Trophoblast cell (in vitro differentiated cells and primary cell): ENCODE data around the gene DAPP1.

Experiments used
- DNase-seq, 2 donors: peaks; one replicate each; pipeline ENCODE4 v3.0.0-alpha.2; 2016
- H2AFZ ChIP-seq: 2 replicates; pipeline ENCODE4 v1.6.1; 2013; ENCODE audit warnings: low read length, moderate library complexity, mild to moderate bottlenecking; ENCODE audit not compliant: insufficient read depth, poor library complexity
- H2AK5ac ChIP-seq: 2 replicates; pipeline ENCODE4 v1.6.1; 2013; ENCODE audit warnings: mild to moderate bottlenecking, low read length
- H2BK120ac ChIP-seq: 2 replicates; pipeline ENCODE4 v1.6.1; 2013; ENCODE audit warnings: low read length, mild to moderate bottlenecking, moderate library complexity; ENCODE audit not compliant: insufficient read depth, poor library complexity
- H2BK12ac ChIP-seq: 2 replicates; pipeline ENCODE4 v1.6.1; 2013; ENCODE audit warnings: mild to moderate bottlenecking, low read length, moderate library complexity
- H2BK5ac ChIP-seq: 2 replicates; pipeline ENCODE4 v1.6.1; 2013; ENCODE audit warnings: low read length, low read depth, moderate library complexity, mild to moderate bottlenecking; ENCODE audit not compliant: poor library complexity
- H3K14ac ChIP-seq: 2 replicates; pipeline ENCODE4 v1.6.1; 2013; ENCODE audit warnings: mild to moderate bottlenecking, low read length
- H3K18ac ChIP-seq: 2 replicates; pipeline ENCODE4 v1.6.1; 2013; ENCODE audit warnings: mild to moderate bottlenecking, low read length
- H3K23ac ChIP-seq: 2 replicates; pipeline ENCODE4 v1.6.1; 2013; ENCODE audit warnings: low read length
- H3K27ac ChIP-seq: 2 replicates; pipeline ENCODE4 v1.5.1; 2013; ENCODE audit warnings: low read depth, mild to moderate bottlenecking, inconsistent platforms, low read length, moderate library complexity
- H3K27me3 ChIP-seq: 2 replicates; pipeline ENCODE4 v1.6.1; 2013; ENCODE audit warnings: inconsistent platforms, mild to moderate bottlenecking, low read length, moderate library complexity; ENCODE audit not compliant: insufficient read depth
- H3K36me3 ChIP-seq, 2 experiments: 1 replicate in 1 of 2; 2 replicates in 1 of 2; pipeline ENCODE4 v1.6.1; 2013; ENCODE audit warnings: low read length in 2 of 2, mild to moderate bottlenecking in 2 of 2, moderate library complexity in 1 of 2; ENCODE audit not compliant: insufficient read depth in 2 of 2, control insufficient read depth in 1 of 2
- H3K4ac ChIP-seq: 2 replicates; pipeline ENCODE4 v1.6.1; 2013; ENCODE audit warnings: low read depth, mild to moderate bottlenecking, low read length, moderate library complexity
- H3K4me1 ChIP-seq, 2 experiments: 1 replicate in 1 of 2; 2 replicates in 1 of 2; pipeline ENCODE4 v1.6.1; 2013; ENCODE audit warnings: low read length in 2 of 2, mild to moderate bottlenecking in 2 of 2, moderate library complexity in 1 of 2; ENCODE audit not compliant: insufficient read depth in 2 of 2, control insufficient read depth in 1 of 2
- H3K4me2 ChIP-seq: 2 replicates; pipeline ENCODE4 v1.6.1; 2013; ENCODE audit warnings: inconsistent platforms, mild to moderate bottlenecking, low read length, moderate library complexity
- H3K4me3 ChIP-seq: 2 replicates; pipeline ENCODE4 v1.5.1; 2013; ENCODE audit warnings: mild to moderate bottlenecking, low read depth, low read length, inconsistent platforms
- H3K79me1 ChIP-seq: one replicate; pipeline ENCODE4 v1.6.1; 2013; ENCODE audit warnings: low read length
- H3K79me2 ChIP-seq: 2 replicates; pipeline ENCODE4 v1.6.1; 2013; ENCODE audit warnings: low read length, mild to moderate bottlenecking; ENCODE audit not compliant: control insufficient read depth, insufficient read depth, poor library complexity
- H3K9ac ChIP-seq: 2 replicates; pipeline ENCODE4 v1.6.1; 2013; ENCODE audit warnings: mild to moderate bottlenecking, low read length
- H3K9me3 ChIP-seq: 2 replicates; pipeline ENCODE4 v1.6.1; 2013; ENCODE audit warnings: low read depth, mild to moderate bottlenecking, control low read depth, inconsistent platforms, low read length; ENCODE audit not compliant: insufficient read depth
- H4K12ac ChIP-seq: 2 replicates; pipeline ENCODE4 v1.6.1; 2013; ENCODE audit warnings: low read depth, mild to moderate bottlenecking, low read length, moderate library complexity
- H4K8ac ChIP-seq: 2 replicates; pipeline ENCODE4 v1.6.1; 2013; ENCODE audit warnings: low read depth, mild to moderate bottlenecking, low read length, moderate library complexity
- H4K91ac ChIP-seq: one replicate; pipeline ENCODE4 v1.6.1; 2013; ENCODE audit warnings: low read depth, mild to moderate bottlenecking, low read length, moderate library complexity
- WGBS: extraction: QIAGEN DNeasy Blood & Tissue Kit; methylation state at CpG from one replicate; pipeline ENCODE4 v1.1.7; 2013; ENCODE audit warnings: missing lambda C conversion rate; ENCODE audit not compliant: insufficient read length, insufficient coverage; ENCODE audit errors: extremely low coverage; 5-methylcytosine and 5-hydroxymethylcytosine counted together

Gene DAPP1

DNA sequence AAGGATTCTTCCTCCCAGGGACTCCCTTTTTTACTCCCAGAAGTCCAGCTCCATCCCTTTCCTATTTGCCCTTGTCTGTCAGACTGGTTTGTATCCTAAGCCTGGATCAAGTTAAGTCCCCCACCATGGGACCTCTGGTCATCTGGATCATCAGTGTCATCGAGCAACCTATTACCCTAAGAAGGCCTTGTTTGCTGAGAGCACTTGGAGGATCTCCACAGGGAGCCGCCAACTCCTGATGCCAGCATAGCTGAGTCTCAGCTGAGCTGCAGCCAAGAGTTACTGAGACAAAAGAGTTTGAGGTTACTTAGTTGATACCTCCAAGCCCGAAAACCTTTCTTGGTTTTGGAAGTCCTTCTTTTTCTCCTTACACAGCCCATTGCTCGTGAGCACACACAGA lies 10.1 kb upstream of the DAPP1 start:
- Histone ChIP-seq H3K79me2 (no peaks in the 10 kb centered on the region), H2AFZ (no peak overlapping the region), H4K12ac (no peak overlapping the region), H4K8ac (no peak overlapping the region), H3K9me3 (no peaks in the 10 kb centered on the region), H3K9ac (no peak overlapping the region), H3K79me1 (no peaks in the 10 kb centered on the region), H3K4me2 (no peak overlapping the region), H2BK5ac (no peak overlapping the region), H4K91ac (no peak overlapping the region), H3K4ac (no peak overlapping the region), H3K14ac (no peak overlapping the region), H2BK120ac (no peak overlapping the region), H3K18ac (no peak overlapping the region), H3K27ac (no peak overlapping the region), H3K4me3 (no peak overlapping the region), H3K23ac (no peak overlapping the region), H3K27me3 (no peaks in the 10 kb centered on the region), H3K36me3 (no peaks in the 10 kb centered on the region), H3K4me1 (no peaks in the 10 kb centered on the region), H2AK5ac (no peak overlapping the region), H2BK12ac (no peak overlapping the region)
- no peak for DNase-seq
- no CpG with 5 or more reads among the region's 4 CpGs for WGBS

DNA sequence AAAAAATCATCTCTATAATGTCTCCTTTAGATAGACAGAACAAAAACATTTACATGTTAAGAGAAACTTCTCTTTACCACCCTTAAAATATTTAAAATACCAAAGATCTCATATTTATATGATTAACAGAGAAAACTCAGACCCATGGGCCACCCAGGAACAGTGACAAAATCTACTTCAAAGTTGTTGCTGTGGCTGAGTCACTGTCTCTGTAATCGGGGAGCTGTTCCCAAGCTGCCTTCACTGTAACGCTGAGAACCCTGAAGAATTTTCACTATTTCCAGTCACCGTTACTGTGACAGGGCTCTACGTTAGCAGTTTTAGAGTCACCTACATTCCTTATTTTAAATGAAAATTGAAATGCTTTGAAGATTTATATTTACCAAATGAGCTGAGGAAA lies 9.0 kb upstream of the DAPP1 start:
- no peak overlapping the region for H4K91ac ChIP-seq
- H3K14ac ChIP-seq = no peak overlapping the region
- H3K36me3 ChIP-seq = no peaks in the 10 kb centered on the region
- no peak overlapping the region for H2BK12ac ChIP-seq
- no peak overlapping the region for H2AK5ac ChIP-seq
- H3K9ac ChIP-seq = no peak overlapping the region
- H4K8ac ChIP-seq = no peak overlapping the region
- H3K79me1 ChIP-seq = no peaks in the 10 kb centered on the region
- H3K4ac ChIP-seq = no peak overlapping the region
- no peak overlapping the region for H2AFZ ChIP-seq
- no peaks in the 10 kb centered on the region for H3K9me3 ChIP-seq
- H2BK120ac ChIP-seq = no peak overlapping the region
- H3K79me2 ChIP-seq = no peaks in the 10 kb centered on the region
- H3K18ac ChIP-seq = no peak overlapping the region
- H3K4me1 ChIP-seq = peaks cover 0 to 2% of the 10 kb centered on the region in 2 experiments
- peak in 1 of 2 donors; percentile 50 for DNase-seq
- WGBS = no CpG with 5 or more reads among the region's 4 CpGs
- no peak overlapping the region for H3K27ac ChIP-seq
- H3K4me2 ChIP-seq = no peak overlapping the region
- H3K4me3 ChIP-seq = no peak overlapping the region
- H3K23ac ChIP-seq = no peak overlapping the region
- H4K12ac ChIP-seq = no peak overlapping the region
- no peak overlapping the region for H2BK5ac ChIP-seq
- no peaks in the 10 kb centered on the region for H3K27me3 ChIP-seq

DNA sequence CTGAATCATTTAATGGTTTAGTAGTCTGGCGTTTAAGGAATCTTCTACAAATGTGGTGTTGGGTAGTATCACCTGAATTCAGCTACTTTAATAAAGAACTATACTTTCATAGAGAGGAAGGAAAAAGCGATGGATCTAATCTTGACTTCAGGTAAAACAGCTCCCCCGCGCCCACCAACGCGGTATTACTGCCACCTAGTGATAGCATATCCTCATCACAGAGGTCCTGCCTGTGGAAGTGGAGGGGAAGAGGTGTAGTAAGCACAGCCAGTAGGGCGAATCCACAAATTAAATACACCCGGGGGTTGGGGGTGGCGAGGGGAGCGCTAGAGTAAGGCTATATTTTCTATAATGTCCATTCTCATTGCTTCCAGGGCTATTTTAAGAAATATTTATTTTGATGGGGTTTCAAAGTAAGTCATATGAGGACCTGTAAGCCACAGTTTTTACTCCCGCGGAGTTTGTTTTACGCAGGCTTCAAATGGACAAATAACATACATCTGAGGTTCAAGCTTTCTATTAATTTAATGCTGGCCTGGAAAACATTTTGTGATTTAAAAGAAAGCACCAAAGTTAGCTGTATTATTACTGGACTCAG lies 8.3 kb upstream of the DAPP1 start:
- H2AK5ac ChIP-seq = no peak overlapping the region
- no peak overlapping the region for H4K12ac ChIP-seq
- no peak overlapping the region for H3K14ac ChIP-seq
- H3K27ac ChIP-seq = no peak overlapping the region
- H3K18ac ChIP-seq = no peak overlapping the region
- peak in 1 of 2 donors; percentile 87 for DNase-seq
- H3K9me3 ChIP-seq = no peaks in the 10 kb centered on the region
- H3K27me3 ChIP-seq = no peaks in the 10 kb centered on the region
- no peak overlapping the region for H2BK120ac ChIP-seq
- WGBS = no CpG with 5 or more reads among the region's 13 CpGs
- H3K9ac ChIP-seq = no peak overlapping the region
- H3K36me3 ChIP-seq = no peaks in the 10 kb centered on the region
- H4K91ac ChIP-seq = no peak overlapping the region
- no peak overlapping the region for H2BK5ac ChIP-seq
- H3K4me3 ChIP-seq = no peak overlapping the region
- H3K79me2 ChIP-seq = no peaks in the 10 kb centered on the region
- no peak overlapping the region for H3K4ac ChIP-seq
- H3K23ac ChIP-seq = no peak overlapping the region
- H2AFZ ChIP-seq = no peak overlapping the region
- no peak overlapping the region for H3K4me2 ChIP-seq
- H4K8ac ChIP-seq = no peak overlapping the region
- H2BK12ac ChIP-seq = no peak overlapping the region
- peaks cover 0 to 2% of the 10 kb centered on the region in 2 experiments for H3K4me1 ChIP-seq
- H3K79me1 ChIP-seq = no peaks in the 10 kb centered on the region

DNA sequence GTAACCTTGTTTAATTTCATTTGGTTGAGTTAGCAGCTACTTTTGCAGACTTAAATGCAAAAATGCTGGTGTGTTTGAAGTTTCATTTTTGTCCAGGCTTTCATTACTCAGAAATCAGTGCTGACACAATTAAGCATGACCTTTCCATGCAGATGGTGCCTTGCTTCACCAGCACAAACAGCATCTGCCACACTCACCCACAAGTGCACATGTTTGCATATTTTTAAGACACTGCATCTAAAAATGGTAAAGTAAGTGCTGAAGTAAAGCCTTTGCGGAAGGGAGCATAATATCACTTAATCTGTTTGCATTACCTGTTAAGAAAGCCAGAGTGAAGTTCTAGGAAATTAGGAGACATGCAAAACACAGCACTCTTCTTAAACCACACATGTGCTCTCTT lies 7.3 kb upstream of the DAPP1 start:
- Histone ChIP-seq H3K9me3 (no peaks in the 10 kb centered on the region), H3K4me3 (no peak overlapping the region), H2BK5ac (no peak overlapping the region), H4K91ac (no peak overlapping the region), H4K12ac (no peak overlapping the region), H3K4me2 (no peak overlapping the region), H3K4ac (no peak overlapping the region), H3K23ac (no peak overlapping the region), H2AFZ (no peak overlapping the region), H3K14ac (no peak overlapping the region), H3K27ac (no peak overlapping the region), H3K4me1 (peaks cover 0 to 2% of the 10 kb centered on the region in 2 experiments), H3K27me3 (no peaks in the 10 kb centered on the region), H3K79me2 (no peaks in the 10 kb centered on the region), H3K9ac (no peak overlapping the region), H2BK12ac (no peak overlapping the region), H2AK5ac (no peak overlapping the region), H3K79me1 (no peaks in the 10 kb centered on the region), H2BK120ac (no peak overlapping the region), H4K8ac (no peak overlapping the region), H3K18ac (no peak overlapping the region), H3K36me3 (no peaks in the 10 kb centered on the region)
- WGBS = no CpG with 5 or more reads among the region's 1 CpG
- no peak for DNase-seq
